ENCODE results near the gene CPVL.

- TF ChIP-seq, protein P1, sequence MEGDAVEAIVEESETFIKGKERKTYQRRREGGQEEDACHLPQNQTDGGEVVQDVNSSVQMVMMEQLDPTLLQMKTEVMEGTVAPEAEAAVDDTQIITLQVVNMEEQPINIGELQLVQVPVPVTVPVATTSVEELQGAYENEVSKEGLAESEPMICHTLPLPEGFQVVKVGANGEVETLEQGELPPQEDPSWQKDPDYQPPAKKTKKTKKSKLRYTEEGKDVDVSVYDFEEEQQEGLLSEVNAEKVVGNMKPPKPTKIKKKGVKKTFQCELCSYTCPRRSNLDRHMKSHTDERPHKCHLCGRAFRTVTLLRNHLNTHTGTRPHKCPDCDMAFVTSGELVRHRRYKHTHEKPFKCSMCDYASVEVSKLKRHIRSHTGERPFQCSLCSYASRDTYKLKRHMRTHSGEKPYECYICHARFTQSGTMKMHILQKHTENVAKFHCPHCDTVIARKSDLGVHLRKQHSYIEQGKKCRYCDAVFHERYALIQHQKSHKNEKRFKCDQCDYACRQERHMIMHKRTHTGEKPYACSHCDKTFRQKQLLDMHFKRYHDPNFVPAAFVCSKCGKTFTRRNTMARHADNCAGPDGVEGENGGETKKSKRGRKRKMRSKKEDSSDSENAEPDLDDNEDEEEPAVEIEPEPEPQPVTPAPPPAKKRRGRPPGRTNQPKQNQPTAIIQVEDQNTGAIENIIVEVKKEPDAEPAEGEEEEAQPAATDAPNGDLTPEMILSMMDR (IDR thresholded peaks at IDR 0.05), result no peak
- TF ChIP-seq EP300 (IDR thresholded peaks at IDR 0.05) (no peak), POLR2A (IDR thresholded peaks at IDR 0.05; ENCODE audit: low read depth) (no peak), POLR2AphosphoS5 (IDR thresholded peaks at IDR 0.05) (no peak)
These were observed 46.2 kb downstream of the CPVL start for GRCh38 chr7:29099896-29100847.
